ENCODE results near the gene ZMYND10.

ZMYND10 gene

DNA sequence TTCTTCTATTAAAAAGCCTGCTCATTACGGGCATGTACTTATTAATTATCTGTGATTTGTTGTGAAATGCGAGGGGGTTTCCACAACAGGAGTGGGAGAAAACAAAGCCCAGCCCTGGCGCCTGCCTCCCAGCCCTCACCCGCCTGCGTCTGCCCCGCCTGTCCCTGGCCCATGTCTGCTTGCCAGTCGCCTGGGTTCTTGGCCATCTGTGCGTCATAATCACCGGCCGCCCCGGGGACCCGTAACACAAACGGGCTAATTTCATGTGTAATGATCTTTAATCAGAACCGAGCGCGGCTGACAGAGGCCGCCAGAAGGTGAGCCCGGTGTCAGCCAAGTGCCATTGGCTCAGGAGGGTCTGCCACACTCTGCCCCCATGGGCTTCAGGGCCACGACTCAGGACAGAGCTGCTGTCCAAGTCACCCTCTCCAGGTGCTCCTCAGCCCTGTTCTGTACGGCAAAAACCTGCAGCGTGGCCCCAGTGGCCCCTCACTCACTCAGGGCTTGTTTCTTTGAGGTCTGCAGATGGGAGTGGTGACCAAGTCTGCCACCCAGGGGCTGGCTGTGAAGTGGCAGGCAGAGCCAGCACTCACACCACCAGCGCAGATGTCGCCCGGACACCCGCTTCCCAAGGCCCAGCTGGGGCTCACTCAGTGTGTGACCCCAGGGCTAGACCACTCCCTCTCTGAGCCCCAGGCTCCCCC lies 42.6 kb upstream of the ZMYND10 start:
- no peak for DNase-seq (ENCODE audit: low read depth)

DNA sequence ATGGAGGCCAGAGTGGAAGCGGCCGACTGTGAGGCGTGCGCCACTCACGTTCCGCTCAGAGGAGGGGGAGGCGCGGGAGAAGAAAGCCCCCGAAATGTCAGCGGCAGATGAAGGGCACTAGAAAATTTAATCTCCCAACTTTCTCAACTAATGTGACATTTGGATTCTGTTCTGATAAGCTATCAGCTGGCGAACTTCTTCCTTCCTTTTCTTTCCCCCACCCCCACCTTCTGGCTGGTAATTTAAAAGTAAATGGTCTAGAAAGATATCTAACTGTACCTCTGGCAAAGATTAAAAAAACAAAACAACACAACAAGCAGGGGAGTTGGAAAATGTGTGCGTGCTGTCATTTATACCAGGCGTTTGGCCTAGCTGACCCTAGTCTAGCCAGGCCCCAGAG lies 40.2 kb upstream of the ZMYND10 start:
- no peak overlapping the region for H3K4me3 ChIP-seq (replicated peaks; ENCODE audit: low read depth, low read length)
- no peak for DNase-seq (ENCODE audit: low read depth)
- TF ChIP-seq, protein P1, sequence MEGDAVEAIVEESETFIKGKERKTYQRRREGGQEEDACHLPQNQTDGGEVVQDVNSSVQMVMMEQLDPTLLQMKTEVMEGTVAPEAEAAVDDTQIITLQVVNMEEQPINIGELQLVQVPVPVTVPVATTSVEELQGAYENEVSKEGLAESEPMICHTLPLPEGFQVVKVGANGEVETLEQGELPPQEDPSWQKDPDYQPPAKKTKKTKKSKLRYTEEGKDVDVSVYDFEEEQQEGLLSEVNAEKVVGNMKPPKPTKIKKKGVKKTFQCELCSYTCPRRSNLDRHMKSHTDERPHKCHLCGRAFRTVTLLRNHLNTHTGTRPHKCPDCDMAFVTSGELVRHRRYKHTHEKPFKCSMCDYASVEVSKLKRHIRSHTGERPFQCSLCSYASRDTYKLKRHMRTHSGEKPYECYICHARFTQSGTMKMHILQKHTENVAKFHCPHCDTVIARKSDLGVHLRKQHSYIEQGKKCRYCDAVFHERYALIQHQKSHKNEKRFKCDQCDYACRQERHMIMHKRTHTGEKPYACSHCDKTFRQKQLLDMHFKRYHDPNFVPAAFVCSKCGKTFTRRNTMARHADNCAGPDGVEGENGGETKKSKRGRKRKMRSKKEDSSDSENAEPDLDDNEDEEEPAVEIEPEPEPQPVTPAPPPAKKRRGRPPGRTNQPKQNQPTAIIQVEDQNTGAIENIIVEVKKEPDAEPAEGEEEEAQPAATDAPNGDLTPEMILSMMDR (IDR thresholded peaks at IDR 0.05; ENCODE audit: low read length, missing control alignments) = no peak

More for the DNA sequence above, 42.6 kb upstream of the ZMYND10 start:
- TF ChIP-seq, protein P1 (IDR thresholded peaks at IDR 0.05; ENCODE audit: low read length, missing control alignments) = peak; percentile 27
- H3K4me3 ChIP-seq (replicated peaks; ENCODE audit: low read depth, low read length) = no peak overlapping the region

DNA sequence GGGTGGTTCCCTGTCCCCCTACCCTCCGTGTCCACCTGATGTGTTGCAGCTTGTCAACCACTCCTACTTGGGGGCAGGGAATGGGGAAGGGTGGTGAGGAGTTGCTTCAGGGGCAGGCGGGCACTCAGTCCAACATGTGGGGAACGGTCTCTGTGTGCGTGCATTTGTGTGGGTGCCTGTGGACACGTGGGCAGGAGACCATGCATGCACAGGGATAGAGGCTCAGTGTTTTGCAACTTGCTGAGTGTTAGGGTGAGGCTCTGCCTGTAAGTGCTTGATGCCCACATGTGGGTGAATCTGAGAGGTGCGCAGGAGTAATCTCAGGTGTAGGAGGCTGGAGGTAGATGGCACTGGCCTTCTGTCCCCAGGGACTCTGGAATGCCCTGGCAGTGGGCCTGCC lies 38.2 kb upstream of the ZMYND10 start:
- TF ChIP-seq, protein P1 (IDR thresholded peaks at IDR 0.05; ENCODE audit: low read length, missing control alignments) = no peak
- H3K4me3 ChIP-seq (replicated peaks; ENCODE audit: low read depth, low read length) = no peak overlapping the region
- no peak for DNase-seq (ENCODE audit: low read depth)

DNA sequence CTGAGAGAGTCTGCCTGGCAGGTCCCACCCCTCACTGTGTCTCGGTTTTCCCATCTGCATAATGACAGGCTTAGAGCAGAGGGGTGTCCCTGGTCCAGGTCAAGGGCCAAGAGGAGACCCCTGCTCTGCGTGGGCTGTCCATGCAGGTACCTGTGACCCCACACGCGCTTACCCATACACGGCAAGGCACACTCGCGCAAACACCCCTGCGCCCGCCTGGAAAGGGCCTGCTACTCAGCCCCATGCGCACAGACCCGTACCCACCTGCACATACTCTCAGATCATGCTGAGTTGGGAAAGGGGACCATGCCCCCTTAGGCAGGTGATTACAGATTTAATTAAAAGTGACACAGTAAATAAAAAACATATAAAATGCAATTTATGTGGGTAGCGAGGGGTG lies 37.2 kb upstream of the ZMYND10 start:
- TF ChIP-seq, protein P1 (IDR thresholded peaks at IDR 0.05; ENCODE audit: low read length, missing control alignments) = no peak
- DNase-seq (ENCODE audit: low read depth) = no peak
- no peak overlapping the region for H3K4me3 ChIP-seq (replicated peaks; ENCODE audit: low read depth, low read length)

DNA sequence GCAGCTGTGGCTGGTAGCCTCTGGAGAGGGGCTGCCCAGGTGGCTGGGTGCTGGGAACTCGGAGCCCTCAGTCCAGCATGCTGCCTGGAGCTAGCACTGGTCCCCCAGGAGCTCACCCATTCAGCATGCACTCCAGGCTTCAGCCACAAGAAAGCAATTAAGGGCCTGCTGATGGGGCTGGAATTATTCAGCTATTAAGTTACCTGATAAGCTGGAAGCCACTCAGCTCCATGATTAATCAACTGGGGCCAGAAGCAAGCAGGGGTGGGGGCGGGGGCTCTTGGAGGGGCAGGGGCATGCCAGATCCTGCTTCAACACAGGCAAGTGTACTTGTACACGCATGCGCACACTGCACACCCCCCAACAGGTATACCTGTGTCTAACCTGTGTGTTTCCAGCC lies 35.9 kb upstream of the ZMYND10 start:
- TF ChIP-seq, protein P1 (IDR thresholded peaks at IDR 0.05; ENCODE audit: low read length, missing control alignments) = no peak
- no peak overlapping the region for H3K4me3 ChIP-seq (replicated peaks; ENCODE audit: low read depth, low read length)
- no peak for DNase-seq (ENCODE audit: low read depth)

DNA sequence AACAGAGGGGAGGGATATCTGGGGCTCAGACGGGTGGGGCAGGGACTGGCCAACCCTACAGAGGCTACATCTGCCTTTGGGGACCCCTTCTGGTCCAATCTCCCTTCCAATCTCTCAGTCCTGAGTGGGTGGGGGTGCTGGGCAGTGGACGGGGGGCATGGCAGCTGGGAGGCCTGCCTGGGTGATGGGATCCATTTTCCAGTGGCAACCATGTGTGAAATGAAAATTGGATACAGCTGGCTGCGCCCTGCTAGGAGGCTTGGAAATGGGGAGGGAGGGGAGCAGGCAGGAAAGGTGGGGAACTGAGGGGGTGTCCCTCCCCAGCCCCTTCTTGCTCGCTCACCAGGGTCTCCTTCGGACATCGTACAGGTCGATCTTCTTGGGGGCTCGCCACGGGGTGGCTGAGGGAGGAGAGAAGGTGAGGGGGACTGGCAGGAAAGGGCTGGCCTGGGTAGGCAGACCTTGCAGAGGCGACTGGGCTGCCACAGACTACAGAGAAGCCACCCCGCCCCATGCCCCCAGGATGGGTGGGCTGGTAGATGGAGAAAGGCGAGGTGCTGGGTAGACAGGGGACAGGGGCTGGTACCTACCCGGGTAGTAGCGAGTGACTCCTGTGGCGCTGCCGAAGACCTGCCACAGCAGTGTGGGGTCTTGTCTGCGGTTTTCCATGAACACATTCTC lies 35.0 kb upstream of the ZMYND10 start:
- no peak for DNase-seq (ENCODE audit: low read depth)
- H3K4me3 ChIP-seq (replicated peaks; ENCODE audit: low read depth, low read length) = no peak overlapping the region
- TF ChIP-seq, protein P1 (IDR thresholded peaks at IDR 0.05; ENCODE audit: low read length, missing control alignments) = no peak
